Parathyroid adenoma (tissue), 2 donors: ENCODE measurements around the gene ACY1.

Source experiments
- H2AFZ ChIP-seq: fragments of 300-600 bp; sonication (generic); one replicate; pipeline ENCODE4 v1.7.0; 2017; ENCODE audit warnings: antibody characterized with exemption, mild to moderate bottlenecking
- H3K27ac ChIP-seq: fragments of 300-600 bp; sonication (generic); one replicate; pipeline ENCODE4 v1.7.0; 2017
- H3K27me3 ChIP-seq: fragments of 300-600 bp; sonication (generic); one replicate; pipeline ENCODE4 v1.7.0; 2017; ENCODE audit warnings: low read length; ENCODE audit not compliant: control insufficient read depth, insufficient read depth
- H3K36me3 ChIP-seq: fragments of 300-600 bp; sonication (generic); one replicate; pipeline ENCODE4 v1.7.0; 2017; ENCODE audit warnings: low read length; ENCODE audit not compliant: control insufficient read depth, insufficient read depth
- H3K4me1 ChIP-seq: fragments of 300-600 bp; sonication (generic); one replicate; pipeline ENCODE4 v1.7.0; 2017; ENCODE audit warnings: control low read depth
- H3K4me2 ChIP-seq: fragments of 300-600 bp; sonication (generic); one replicate; pipeline ENCODE4 v1.7.0; 2017; ENCODE audit warnings: low read length
- H3K4me3 ChIP-seq: fragments of 300-600 bp; sonication (generic); one replicate; pipeline ENCODE4 v1.7.0; 2017; ENCODE audit warnings: low read depth, low read length
- H3K79me2 ChIP-seq: fragments of 300-600 bp; sonication (generic); one replicate; pipeline ENCODE4 v1.7.0; 2017; ENCODE audit warnings: control low read depth
- H3K9ac ChIP-seq: fragments of 300-600 bp; sonication (generic); one replicate; pipeline ENCODE4 v1.7.0; 2017; ENCODE audit warnings: mild to moderate bottlenecking
- H3K9me3 ChIP-seq: fragments of 300-600 bp; sonication (generic); one replicate; pipeline ENCODE4 v1.7.0; 2017; ENCODE audit warnings: low read length; ENCODE audit not compliant: control insufficient read depth
- CTCF ChIP-seq: fragments of 300-600 bp; sonication (generic); IDR thresholded peaks from one replicate; pipeline ENCODE4 v1.7.0; 2017; ENCODE audit warnings: antibody characterized with exemption, mild to moderate bottlenecking
- donor health status: primary hyperparathyroidism.

Gene ACY1

GRCh38 chr3:51971350-51971749 is 12.0 kb upstream of the ACY1 start:
- Histone ChIP-seq H3K9ac (no peak overlapping the region), H3K27me3 (no peaks in the 10 kb centered on the region), H3K9me3 (no peaks in the 10 kb centered on the region), H3K36me3 (no peaks in the 10 kb centered on the region), H3K4me3 (no peak overlapping the region), H3K4me1 (peaks cover 22% of the 10 kb centered on the region), H2AFZ (no peak overlapping the region), H3K79me2 (no peaks in the 10 kb centered on the region), H3K27ac (no peak overlapping the region), H3K4me2 (no peak overlapping the region)
- TF ChIP-seq CTCF, result no peak

- Histone ChIP-seq H3K4me2 (peak overlapping the region; percentile 90), H3K27ac (peak overlapping the region; percentile 95), H3K9me3 (no peaks in the 10 kb centered on the region), H3K79me2 (no peaks in the 10 kb centered on the region), H3K4me1 (peaks cover 17% of the 10 kb centered on the region), H3K9ac (peak overlapping the region; percentile 37), H3K36me3 (no peaks in the 10 kb centered on the region), H3K4me3 (peak overlapping the region; percentile 68), H3K27me3 (no peaks in the 10 kb centered on the region), H2AFZ (peak overlapping the region; percentile 100)
- TF ChIP-seq CTCF, result peak; percentile 27
Measured at GRCh38 chr3:51974277-51974962, 8.9 kb upstream of the ACY1 start.

- peak within 1 kb of the TSS; percentile 95 for H3K27ac ChIP-seq
- no peaks in the 10 kb centered on the region for H3K36me3 ChIP-seq
Measured at GRCh38 chr3:51974963-51975851, 8.1 kb upstream of the ACY1 start, which contains the start of gene ABHD14A. Gene ABHD14A (plus strand): TSS chr3:51975064. CDS start chr3:51975136, 72 bp downstream.

GRCh38 chr3:51975852-51976549 is 7.3 kb upstream of the ACY1 start:
- Histone ChIP-seq H3K9me3 (no peaks in the 10 kb centered on the region), H3K4me3 (peak overlapping the region; percentile 68), H3K27ac (peak overlapping the region; percentile 95), H2AFZ (peak overlapping the region; percentile 100), H3K4me2 (peak overlapping the region; percentile 90), H3K4me1 (peaks cover 11% of the 10 kb centered on the region), H3K27me3 (no peaks in the 10 kb centered on the region), H3K79me2 (peaks cover 2% of the 10 kb centered on the region), H3K36me3 (no peaks in the 10 kb centered on the region), H3K9ac (no peak overlapping the region)
- peak; percentile 27 for TF ChIP-seq CTCF

More at GRCh38 chr3:51974963-51975851, 8.1 kb upstream of the ACY1 start, which contains the start of gene ABHD14A:
- peak within 1 kb of the TSS; percentile 68 for H3K4me3 ChIP-seq
- peak within 1 kb of the TSS; percentile 100 for H2AFZ ChIP-seq
- peak within 1 kb of the TSS; percentile 90 for H3K4me2 ChIP-seq
- peaks cover 16% of the 10 kb centered on the region for H3K4me1 ChIP-seq
- H3K27me3 ChIP-seq, result no peaks in the 10 kb centered on the region
- no peak for TF ChIP-seq CTCF
- no peaks in the 10 kb centered on the region for H3K9me3 ChIP-seq
- H3K9ac ChIP-seq, result peak within 1 kb of the TSS; percentile 37
- no peaks in the 10 kb centered on the region for H3K79me2 ChIP-seq
